Stimulated activated naive B cell treated with anti-CD40 and anti-IgM and Interleukin-4, amounts not matched to agents 10 μg/mL and 1 μg/mL and 100 μg/mL, for 72 hours (primary cell): ENCODE results near the gene NCKAP5.
A peak's percentile ranks its signal among the peaks of the same experiment; 100 is the strongest.
"Not testable (repeated sequence)": the region's sequence is repeated elsewhere in the genome, so short reads cannot be mapped to it uniquely, and the experiment has no call there.

Source experiments
- ATAC-seq, 2 donors: fragments of 150-1000 bp; cut with Tn5 transposase; replicated peaks; 2 replicates each; pipeline ENCODE4 v1.10.0; 2021; ENCODE audit warnings: moderate library complexity in 1 of 2
- DNase-seq: peaks from one replicate; pipeline ENCODE4 v3.0.0; 2021
- H3K27ac Mint-ChIP-seq: one replicate; pipeline ENCODE4 v1.8.0; 2022; ENCODE audit warnings: mild to moderate bottlenecking, mixed read lengths
- H3K27me3 Mint-ChIP-seq, 2 donors: one replicate each; pipeline ENCODE4 v1.8.0; 2022; ENCODE audit warnings: mixed read lengths in 2 of 2
- H3K36me3 Mint-ChIP-seq, 2 donors: one replicate each; pipeline ENCODE4 v1.8.0; 2022; ENCODE audit warnings: mixed read lengths in 2 of 2, mild to moderate bottlenecking in 1 of 2
- H3K4me1 Mint-ChIP-seq, 2 donors: one replicate each; pipeline ENCODE4 v1.8.0; 2022; ENCODE audit warnings: mixed read lengths in 2 of 2, mild to moderate bottlenecking in 1 of 2
- H3K4me3 Mint-ChIP-seq, 2 donors: one replicate each; pipeline ENCODE4 v1.8.0; 2022; ENCODE audit warnings: mild to moderate bottlenecking in 2 of 2, mixed read lengths in 2 of 2, moderate library complexity in 1 of 2
- H3K9me3 Mint-ChIP-seq, 2 donors: one replicate each; pipeline ENCODE4 v1.8.0; 2022; ENCODE audit warnings: mixed read lengths in 2 of 2, mild to moderate bottlenecking in 1 of 2

Gene NCKAP5

GRCh38 chr2:132703396-132703795 is 864.9 kb downstream of the NCKAP5 start:
- H3K27me3 Mint-ChIP-seq: no peaks in the 10 kb centered on the region
- no peaks in the 10 kb centered on the region for H3K36me3 Mint-ChIP-seq
- ATAC-seq: no peak
- no peak overlapping the region for H3K4me3 Mint-ChIP-seq
- no peak overlapping the region for H3K27ac Mint-ChIP-seq
- DNase-seq: no peak
- H3K4me1 Mint-ChIP-seq: no peaks in the 10 kb centered on the region
- H3K9me3 Mint-ChIP-seq: no peaks in the 10 kb centered on the region

- ATAC-seq: no peak
- H3K27me3 Mint-ChIP-seq: no peaks in the 10 kb centered on the region
- DNase-seq: no peak
- no peaks in the 10 kb centered on the region for H3K36me3 Mint-ChIP-seq
- no peak overlapping the region for H3K4me3 Mint-ChIP-seq
- no peak overlapping the region for H3K27ac Mint-ChIP-seq
- H3K9me3 Mint-ChIP-seq: no peaks in the 10 kb centered on the region
- no peaks in the 10 kb centered on the region for H3K4me1 Mint-ChIP-seq
These were observed 866.5 kb downstream of the NCKAP5 start for GRCh38 chr2:132701810-132702209.

- H3K36me3 Mint-ChIP-seq, H3K27ac Mint-ChIP-seq, ATAC-seq, DNase-seq, H3K27me3 Mint-ChIP-seq, H3K4me1 Mint-ChIP-seq, H3K4me3 Mint-ChIP-seq, H3K9me3 Mint-ChIP-seq: not testable (repeated sequence)
These were observed 868.5 kb downstream of the NCKAP5 start for GRCh38 chr2:132699802-132700201.

GRCh38 chr2:132698347-132698746 is 869.9 kb downstream of the NCKAP5 start:
- not testable (repeated sequence) for ATAC-seq, H3K9me3 Mint-ChIP-seq, H3K36me3 Mint-ChIP-seq

GRCh38 chr2:132697556-132698205 is 870.6 kb downstream of the NCKAP5 start:
- Mint-ChIP-seq H3K4me3 (no peak overlapping the region), H3K9me3 (peaks cover 0 to 3% of the 10 kb centered on the region in 2 donors)

More at GRCh38 chr2:132698347-132698746, 869.9 kb downstream of the NCKAP5 start:
- not testable (repeated sequence) for H3K4me3 Mint-ChIP-seq, H3K4me1 Mint-ChIP-seq, H3K27me3 Mint-ChIP-seq, H3K27ac Mint-ChIP-seq, DNase-seq

GRCh38 chr2:132692816-132693215 is 875.4 kb downstream of the NCKAP5 start:
- no peak overlapping the region for H3K4me3 Mint-ChIP-seq
- H3K27ac Mint-ChIP-seq: no peak overlapping the region
- H3K9me3 Mint-ChIP-seq: peaks cover 0 to 10% of the 10 kb centered on the region in 2 donors
- H3K27me3 Mint-ChIP-seq: no peaks in the 10 kb centered on the region
- no peaks in the 10 kb centered on the region for H3K4me1 Mint-ChIP-seq
- DNase-seq: no peak
- H3K36me3 Mint-ChIP-seq: no peaks in the 10 kb centered on the region
- ATAC-seq: no peak

More at GRCh38 chr2:132697556-132698205, 870.6 kb downstream of the NCKAP5 start:
- H3K27ac Mint-ChIP-seq: no peak overlapping the region
- no peaks in the 10 kb centered on the region for H3K36me3 Mint-ChIP-seq
- ATAC-seq (no peak), DNase-seq (no peak)
- H3K27me3 Mint-ChIP-seq: no peaks in the 10 kb centered on the region
- no peaks in the 10 kb centered on the region for H3K4me1 Mint-ChIP-seq

- H3K27me3 Mint-ChIP-seq: no peaks in the 10 kb centered on the region
- no peak overlapping the region for H3K4me3 Mint-ChIP-seq
- ATAC-seq (no peak), DNase-seq (no peak)
- H3K27ac Mint-ChIP-seq: no peak overlapping the region
- H3K9me3 Mint-ChIP-seq: peaks cover 0 to 10% of the 10 kb centered on the region in 2 donors
- H3K36me3 Mint-ChIP-seq: no peaks in the 10 kb centered on the region
- H3K4me1 Mint-ChIP-seq: no peaks in the 10 kb centered on the region
These were observed 876.7 kb downstream of the NCKAP5 start for GRCh38 chr2:132691556-132691955.

GRCh38 chr2:132690664-132691303 is 877.5 kb downstream of the NCKAP5 start:
- H3K4me1 Mint-ChIP-seq: no peaks in the 10 kb centered on the region
- ATAC-seq (no peak), DNase-seq (no peak)
- H3K36me3 Mint-ChIP-seq: no peaks in the 10 kb centered on the region
- H3K4me3 Mint-ChIP-seq: no peak overlapping the region
- H3K27me3 Mint-ChIP-seq: no peaks in the 10 kb centered on the region
- peaks cover 0 to 10% of the 10 kb centered on the region in 2 donors for H3K9me3 Mint-ChIP-seq
- no peak overlapping the region for H3K27ac Mint-ChIP-seq

- Mint-ChIP-seq H3K36me3 (no peaks in the 10 kb centered on the region), H3K4me3 (no peak overlapping the region), H3K27me3 (peaks cover 0 to 7% of the 10 kb centered on the region in 2 donors), H3K9me3 (no peaks in the 10 kb centered on the region), H3K27ac (no peak overlapping the region), H3K4me1 (no peaks in the 10 kb centered on the region)
- no peak for DNase-seq
- no peak for ATAC-seq
These were observed 886.5 kb downstream of the NCKAP5 start for GRCh38 chr2:132681766-132682165.

- Mint-ChIP-seq H3K27me3 (peaks cover 6 to 13% of the 10 kb centered on the region in 2 donors), H3K4me1 (no peaks in the 10 kb centered on the region), H3K4me3 (no peak overlapping the region), H3K9me3 (no peaks in the 10 kb centered on the region), H3K27ac (no peak overlapping the region), H3K36me3 (no peaks in the 10 kb centered on the region)
- DNase-seq (no peak), ATAC-seq (no peak)
These were observed 887.7 kb downstream of the NCKAP5 start for GRCh38 chr2:132680544-132680943.

- H3K9me3 Mint-ChIP-seq: no peaks in the 10 kb centered on the region
- DNase-seq (no peak), ATAC-seq (no peak)
- no peaks in the 10 kb centered on the region for H3K36me3 Mint-ChIP-seq
- peaks cover 14 to 21% of the 10 kb centered on the region in 2 donors for H3K27me3 Mint-ChIP-seq
- H3K27ac Mint-ChIP-seq: no peak overlapping the region
- no peak overlapping the region for H3K4me3 Mint-ChIP-seq
- no peaks in the 10 kb centered on the region for H3K4me1 Mint-ChIP-seq
These were observed 889.8 kb downstream of the NCKAP5 start for GRCh38 chr2:132678483-132678882.

GRCh38 chr2:132677661-132678060 is 890.6 kb downstream of the NCKAP5 start:
- Mint-ChIP-seq H3K27me3 (peaks cover 19 to 27% of the 10 kb centered on the region in 2 donors), H3K9me3 (no peaks in the 10 kb centered on the region), H3K36me3 (no peaks in the 10 kb centered on the region), H3K27ac (no peak overlapping the region), H3K4me3 (no peak overlapping the region), H3K4me1 (no peaks in the 10 kb centered on the region)
- ATAC-seq (no peak), DNase-seq (no peak)

GRCh38 chr2:132676999-132677398 is 891.3 kb downstream of the NCKAP5 start:
- no peak for ATAC-seq
- no peaks in the 10 kb centered on the region for H3K4me1 Mint-ChIP-seq
- H3K9me3 Mint-ChIP-seq: no peaks in the 10 kb centered on the region
- no peaks in the 10 kb centered on the region for H3K36me3 Mint-ChIP-seq
- peaks cover 21 to 27% of the 10 kb centered on the region in 2 donors for H3K27me3 Mint-ChIP-seq
- DNase-seq: no peak
- H3K27ac Mint-ChIP-seq: no peak overlapping the region
- no peak overlapping the region for H3K4me3 Mint-ChIP-seq

- peaks cover 4 to 13% of the 10 kb centered on the region in 2 donors for H3K4me1 Mint-ChIP-seq
- ATAC-seq (no peak), DNase-seq (no peak)
- peaks cover 2 to 5% of the 10 kb centered on the region in 2 donors for H3K36me3 Mint-ChIP-seq
- peaks cover 41 to 59% of the 10 kb centered on the region in 2 donors for H3K27me3 Mint-ChIP-seq
- peak overlapping the region; percentile 75 for H3K27ac Mint-ChIP-seq
- no peaks in the 10 kb centered on the region for H3K9me3 Mint-ChIP-seq
- H3K4me3 Mint-ChIP-seq: peak overlapping the region; percentile 27 to 31
These were observed 897.0 kb downstream of the NCKAP5 start for GRCh38 chr2:132671151-132671835.
